ENCODE measurements around the gene PPP2R5B. TPM values are rescaled to one million over a fixed set of nuclear protein-coding genes. Genes with fewer than 3 reads are reported as not detected.

PPP2R5B gene
- total RNA-seq, 1 donor from 2014 or later, result 8.2 TPM

DNA sequence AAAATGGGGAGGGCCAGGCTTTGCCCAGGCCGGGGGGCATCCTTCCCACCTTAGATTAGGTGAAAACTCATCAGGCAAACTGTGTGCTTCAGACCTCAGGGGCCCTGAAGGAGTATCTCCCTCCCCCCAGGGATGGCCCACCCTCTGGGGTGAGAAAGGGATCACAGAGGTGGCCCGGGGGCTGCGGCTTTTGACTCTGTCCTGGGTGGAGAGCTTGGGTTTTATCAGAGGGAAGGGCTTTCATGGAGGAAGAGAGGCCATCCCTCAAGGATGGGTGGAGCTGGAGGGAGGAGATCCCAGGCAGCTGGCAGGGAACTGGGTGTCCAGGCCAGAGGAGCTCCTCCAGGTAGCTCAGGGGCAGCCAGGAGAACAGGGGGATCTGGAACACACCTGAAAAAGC, 3.1 kb upstream of the PPP2R5B start:
- no peak for DNase-seq (ENCODE audit: low read depth)
- no peak for FAIRE-seq
- Histone ChIP-seq H3K36me3 (ENCODE audit: control insufficient read depth, insufficient read depth, low read length) (no peaks in the 10 kb centered on the region), H3K27me3 (ENCODE audit: control insufficient read depth, insufficient read depth, low read length) (no peaks in the 10 kb centered on the region), H3K4me3 (ENCODE audit: low read depth, low read length) (no peak overlapping the region)
- no peak for TF ChIP-seq CTCF (IDR thresholded peaks at IDR 0.05; ENCODE audit: insufficient read depth, low read length, severe bottlenecking)

DNA sequence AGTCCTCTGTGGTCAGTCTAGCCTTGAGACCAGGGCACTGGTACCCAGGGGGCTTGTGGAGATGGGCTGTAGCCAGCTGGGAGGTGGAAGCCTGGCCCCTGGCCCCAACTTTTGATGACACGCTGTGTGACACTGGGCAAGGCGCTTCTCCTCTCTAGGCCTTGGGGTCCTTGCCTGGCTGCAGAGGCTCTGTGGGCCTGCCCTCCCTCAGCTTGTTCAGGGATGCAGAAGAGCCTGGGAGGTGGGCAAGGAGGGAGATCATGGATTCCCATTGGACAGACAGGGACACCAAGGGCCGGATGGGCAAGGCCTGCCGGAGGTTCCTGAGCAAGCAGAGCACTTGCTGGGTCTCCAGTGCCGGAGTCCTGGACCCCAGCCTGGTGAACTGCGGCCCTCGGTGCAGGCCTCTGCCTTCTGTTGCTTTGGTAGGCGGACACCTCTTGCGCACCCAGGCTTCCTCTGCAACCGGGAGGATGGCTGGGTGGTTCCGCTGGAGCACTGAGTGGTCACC, 1.3 kb upstream of the PPP2R5B start:
- TF ChIP-seq CTCF (IDR thresholded peaks at IDR 0.05; ENCODE audit: insufficient read depth, low read length, severe bottlenecking), result no peak
- Histone ChIP-seq H3K4me3 (ENCODE audit: low read depth, low read length) (no peak overlapping the region), H3K27me3 (ENCODE audit: control insufficient read depth, insufficient read depth, low read length) (no peaks in the 10 kb centered on the region), H3K36me3 (ENCODE audit: control insufficient read depth, insufficient read depth, low read length) (peaks cover 8% of the 10 kb centered on the region)
- DNase-seq (ENCODE audit: low read depth), result no peak
- no peak for FAIRE-seq

DNA sequence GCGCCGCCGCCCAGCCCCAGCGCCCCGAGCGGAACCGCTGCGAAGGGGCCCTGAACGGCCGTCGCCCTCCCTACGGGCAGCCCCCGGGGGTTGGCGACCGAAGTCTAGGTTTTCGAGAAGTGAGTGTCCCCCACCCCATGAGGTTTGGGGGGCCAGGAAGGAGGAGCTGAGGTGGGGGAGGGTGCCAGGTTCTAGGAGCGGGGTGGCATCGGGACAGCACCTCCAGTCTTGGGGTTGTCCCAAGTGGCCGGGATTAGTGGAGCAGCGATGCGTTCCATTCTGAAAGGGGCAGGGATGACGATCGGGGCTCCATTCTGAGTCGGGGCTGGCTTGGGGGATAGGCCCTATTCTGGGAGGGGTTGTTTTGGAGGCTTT, 408 bp downstream of the PPP2R5B start:
- TF ChIP-seq CTCF (IDR thresholded peaks at IDR 0.05; ENCODE audit: insufficient read depth, low read length, severe bottlenecking), result no peak
- peaks cover 11% of the 10 kb centered on the region for H3K36me3 ChIP-seq (ENCODE audit: control insufficient read depth, insufficient read depth, low read length)
- DNase-seq (ENCODE audit: low read depth), result no peak
- no peaks in the 10 kb centered on the region for H3K27me3 ChIP-seq (ENCODE audit: control insufficient read depth, insufficient read depth, low read length)
- peak overlapping the region; percentile 83 for H3K4me3 ChIP-seq (ENCODE audit: low read depth, low read length)
- no peak for FAIRE-seq

DNA sequence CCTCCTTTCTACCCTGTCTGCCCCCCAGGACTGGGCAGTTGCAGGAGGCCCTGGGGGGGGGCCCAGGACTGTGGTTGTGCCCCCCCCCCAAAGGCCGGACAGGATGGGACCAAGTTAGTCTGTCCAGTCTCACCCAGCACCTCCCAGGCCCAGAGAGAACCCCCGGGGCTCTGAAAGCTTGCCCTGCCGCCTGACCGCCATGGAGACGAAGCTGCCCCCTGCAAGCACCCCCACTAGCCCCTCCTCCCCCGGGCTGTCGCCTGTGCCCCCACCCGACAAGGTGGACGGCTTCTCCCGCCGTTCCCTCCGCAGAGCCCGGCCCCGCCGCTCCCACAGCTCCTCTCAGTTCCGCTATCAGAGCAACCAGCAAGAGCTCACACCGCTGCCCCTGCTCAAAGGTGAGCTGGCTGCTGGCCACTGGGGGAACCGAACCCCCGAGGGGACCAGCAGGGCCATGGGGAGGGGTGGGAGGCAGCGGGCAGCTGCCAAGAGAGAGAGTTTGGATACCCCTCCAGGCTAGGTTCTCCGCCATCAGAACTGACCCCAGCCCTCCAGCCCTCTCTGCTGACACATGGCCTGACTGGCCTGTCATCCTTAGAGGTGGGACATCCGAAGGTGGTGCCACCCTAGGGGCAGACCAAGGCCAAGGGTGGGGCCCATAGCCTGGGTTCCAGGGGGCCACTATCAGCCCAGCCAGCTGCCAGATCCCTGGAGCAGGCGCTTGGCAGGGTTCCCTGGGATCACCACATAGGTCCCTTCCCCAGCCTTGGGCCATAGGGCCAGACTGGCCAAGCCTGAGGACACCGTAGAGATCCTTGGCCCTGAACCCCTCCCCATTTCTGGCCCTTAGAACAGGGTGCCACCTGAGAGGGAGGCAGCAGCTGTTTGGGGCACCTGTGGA, 1.3 kb downstream of the PPP2R5B start:
- H3K36me3 ChIP-seq (ENCODE audit: control insufficient read depth, insufficient read depth, low read length), result peaks cover 17% of the 10 kb centered on the region
- TF ChIP-seq CTCF (IDR thresholded peaks at IDR 0.05; ENCODE audit: insufficient read depth, low read length, severe bottlenecking), result no peak
- FAIRE-seq, result no peak
- H3K27me3 ChIP-seq (ENCODE audit: control insufficient read depth, insufficient read depth, low read length), result no peaks in the 10 kb centered on the region
- DNase-seq (ENCODE audit: low read depth), result no peak
- peak overlapping the region; percentile 83 for H3K4me3 ChIP-seq (ENCODE audit: low read depth, low read length)

- TF ChIP-seq CTCF (IDR thresholded peaks at IDR 0.05; ENCODE audit: insufficient read depth, low read length, severe bottlenecking), result no peak
- H3K27me3 ChIP-seq (ENCODE audit: control insufficient read depth, insufficient read depth, low read length), result no peaks in the 10 kb centered on the region
- peaks cover 21% of the 10 kb centered on the region for H3K36me3 ChIP-seq (ENCODE audit: control insufficient read depth, insufficient read depth, low read length)
- no peak overlapping the region for H3K4me3 ChIP-seq (ENCODE audit: low read depth, low read length)
- FAIRE-seq, result no peak
- DNase-seq (ENCODE audit: low read depth), result no peak
Measured at GRCh38 chr11:64926689-64927088, 2.2 kb downstream of the PPP2R5B start.

All from bronchial epithelial cell (primary cell).